HEK293 (cell line): ENCODE results near the gene CTPS1.

Experiments
- CTCF ChIA-PET: fragments of 350-600 bp; formaldehyde crosslinking; extraction: SDS; loops from one replicate; lab custom pipeline; 2021; ENCODE audit warnings: antibody characterized with exemption; lab: Yijun Ruan, JAX
- POLR2A ChIA-PET: fragments of 300-600 bp; formaldehyde crosslinking; extraction: SDS; loops from one replicate; lab custom pipeline; 2020; ENCODE audit warnings: antibody characterized with exemption, inconsistent platforms; lab: Yijun Ruan, JAX
- H3K27ac ChIP-seq: fragments of 200-500 bp; sonication (Bioruptor generic); 2 replicates; pipeline ENCODE4 v1.5.1; 2014; ENCODE audit warnings: low read depth, low read length, control low read depth, inconsistent platforms; ENCODE audit errors: extremely low read depth
- H3K36me3 ChIP-seq, 2 experiments: fragments of 200-500 bp in 1 of 2; sonication (Bioruptor generic) in 1 of 2; 1 replicate in 1 of 2; 2 replicates in 1 of 2; pipeline ENCODE4 v1.5.1; 2014 to 2017; ENCODE audit warnings: inconsistent platforms in 2 of 2, low read length in 2 of 2; ENCODE audit not compliant: control insufficient read depth in 2 of 2, insufficient read depth in 1 of 2
- H3K4me1 ChIP-seq: fragments of 200-500 bp; sonication (Bioruptor generic); 2 replicates; pipeline ENCODE4 v1.5.1; 2014; ENCODE audit warnings: mild to moderate bottlenecking, low read length, inconsistent platforms; ENCODE audit not compliant: control insufficient read depth, insufficient read depth
- H3K4me3 ChIP-seq: 2 replicates; pipeline ENCODE4 v1.5.1; 2011; ENCODE audit warnings: low read depth, mild to moderate bottlenecking, control low read depth, low read length, moderate library complexity
- H3K9me3 ChIP-seq: fragments of 200-500 bp; sonication (Bioruptor generic); 2 replicates; pipeline ENCODE4 v1.5.1; 2014; ENCODE audit warnings: low read depth, low read length, inconsistent platforms; ENCODE audit not compliant: control insufficient read depth, insufficient read depth
- PRDM6 ChIP-seq: fragments of 450-650 bp; formaldehyde crosslinking; IDR thresholded peaks from 2 replicates; pipeline ENCODE4 v1.5.1; 2017; ENCODE audit warnings: missing biosample characterization, missing genetic modification characterization
- REST ChIP-seq: fragments of 450-650 bp; formaldehyde crosslinking; IDR thresholded peaks from 2 replicates; pipeline ENCODE4 v1.5.1; 2016; ENCODE audit warnings: missing biosample characterization, missing genetic modification characterization
- ZBTB11 ChIP-seq: fragments of 450-650 bp; formaldehyde crosslinking; conservative IDR thresholded peaks from 2 replicates; pipeline ENCODE4 v1.5.1; 2016; ENCODE audit warnings: low read depth, missing biosample characterization, missing genetic modification characterization
- ZBTB6 ChIP-seq: fragments of 450-650 bp; formaldehyde crosslinking; IDR thresholded peaks from 2 replicates; pipeline ENCODE4 v1.5.1; 2017; ENCODE audit warnings: missing biosample characterization, missing genetic modification characterization
- ZBTB7A ChIP-seq: fragments of 450-650 bp; formaldehyde crosslinking; IDR thresholded peaks from 2 replicates; pipeline ENCODE4 v1.5.1; 2016; ENCODE audit warnings: low read depth, missing biosample characterization, missing genetic modification characterization
- ZNF133 ChIP-seq: fragments of 450-650 bp; formaldehyde crosslinking; IDR thresholded peaks from 2 replicates; pipeline ENCODE4 v1.5.1; 2016; ENCODE audit warnings: missing biosample characterization, missing genetic modification characterization
- ZNF223 ChIP-seq: fragments of 450-650 bp; formaldehyde crosslinking; IDR thresholded peaks from 2 replicates; pipeline ENCODE4 v1.5.1; 2016; ENCODE audit warnings: missing biosample characterization, missing genetic modification characterization
- ZNF248 ChIP-seq: fragments of 450-650 bp; formaldehyde crosslinking; IDR thresholded peaks from 2 replicates; pipeline ENCODE4 v1.5.1; 2017; ENCODE audit warnings: missing biosample characterization, missing genetic modification characterization
- ZNF311 ChIP-seq: fragments of 450-650 bp; formaldehyde crosslinking; IDR thresholded peaks from 2 replicates; pipeline ENCODE4 v1.5.1; 2017; ENCODE audit warnings: missing biosample characterization, missing genetic modification characterization, borderline replicate concordance
- ZNF394 ChIP-seq: fragments of 450-650 bp; formaldehyde crosslinking; IDR thresholded peaks from 2 replicates; pipeline ENCODE4 v1.5.1; 2016; ENCODE audit warnings: missing biosample characterization, missing genetic modification characterization, mild to moderate bottlenecking, moderate library complexity, borderline replicate concordance
- ZNF449 ChIP-seq: fragments of 450-650 bp; formaldehyde crosslinking; IDR thresholded peaks from 2 replicates; pipeline ENCODE4 v1.5.1; 2017; ENCODE audit warnings: missing biosample characterization, mild to moderate bottlenecking, missing genetic modification characterization, moderate library complexity
- ZNF501 ChIP-seq: fragments of 450-650 bp; formaldehyde crosslinking; IDR thresholded peaks from 2 replicates; pipeline ENCODE4 v1.5.1; 2016; ENCODE audit warnings: missing biosample characterization, missing genetic modification characterization
- ZNF558 ChIP-seq: fragments of 450-650 bp; formaldehyde crosslinking; IDR thresholded peaks from 2 replicates; pipeline ENCODE4 v1.5.1; 2016; ENCODE audit warnings: missing biosample characterization, missing genetic modification characterization
- ZNF585B ChIP-seq: fragments of 450-650 bp; formaldehyde crosslinking; IDR thresholded peaks from 2 replicates; pipeline ENCODE4 v1.5.1; 2016; ENCODE audit warnings: missing biosample characterization, missing genetic modification characterization
- ZNF837 ChIP-seq: fragments of 450-650 bp; formaldehyde crosslinking; IDR thresholded peaks from 2 replicates; pipeline ENCODE4 v1.5.1; 2016; ENCODE audit warnings: missing biosample characterization, missing genetic modification characterization
- TF ChIP-seq, protein P1 (sequence below): fragments of 450-650 bp; formaldehyde crosslinking; optimal IDR thresholded peaks from 2 replicates; pipeline ENCODE3; 2016; ENCODE audit warnings: missing biosample characterization, mild to moderate bottlenecking, missing genetic modification characterization

The CTPS1 gene

DNA sequence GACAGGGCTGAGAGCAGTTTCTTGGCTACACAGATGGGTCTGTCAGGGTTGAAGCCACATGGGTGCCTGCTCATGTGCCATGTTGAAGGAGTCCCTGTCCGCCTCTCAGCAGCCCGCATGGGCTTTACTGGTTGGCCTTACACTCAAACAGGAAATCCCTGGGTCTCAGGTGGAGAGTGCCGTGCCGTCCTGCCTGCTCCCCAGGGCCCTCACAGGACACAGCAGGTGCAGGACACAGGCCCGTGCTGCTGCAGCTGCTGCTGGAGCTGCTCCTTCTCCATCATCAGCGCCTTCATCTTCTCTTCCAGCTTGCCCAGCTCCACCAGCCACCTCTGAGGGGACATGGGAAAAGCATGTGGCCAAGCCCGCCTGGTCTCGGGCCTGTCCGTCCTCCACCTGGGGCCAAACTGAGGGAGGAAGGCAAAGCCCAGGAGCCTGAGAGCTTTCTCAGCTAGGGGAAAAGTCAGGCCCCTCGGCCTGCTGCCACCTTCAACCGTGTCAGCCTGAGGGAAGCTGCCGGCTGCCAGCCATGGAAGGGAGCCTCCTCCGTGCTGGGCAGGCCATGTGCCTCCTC lies 36.5 kb downstream of the CTPS1 start (continued):
- TF ChIP-seq ZBTB6 (tag by site-specific recombination) (no peak), ZNF449 (tag by site-specific recombination) (0 out of 2 replicates have a peak, but pooled peaks have one; percentile 26)

- ChIA-PET CTCF (interaction anchor here (1.1 kb wide), 1 partner anchor 13 kb away, joined by 3 read pairs; no protein-coding TSS in a partner anchor), POLR2A (no interaction called here)
- Histone ChIP-seq H3K4me1 (no peaks in the 10 kb centered on the region), H3K4me3 (no peak overlapping the region), H3K27ac (no peak overlapping the region), H3K9me3 (no peaks in the 10 kb centered on the region), H3K36me3 (peaks cover 11 to 80% of the 10 kb centered on the region in 2 experiments; a peak in 2 of 3 replicates)
- TF ChIP-seq ZNF223 (tag by site-specific recombination) (peak; percentile 68; the same call in 1 of the 2 replicates), ZNF585B (tag by site-specific recombination) (no peak)
Measured at GRCh38 chr1:41017141-41018017, 37.9 kb downstream of the CTPS1 start.

DNA sequence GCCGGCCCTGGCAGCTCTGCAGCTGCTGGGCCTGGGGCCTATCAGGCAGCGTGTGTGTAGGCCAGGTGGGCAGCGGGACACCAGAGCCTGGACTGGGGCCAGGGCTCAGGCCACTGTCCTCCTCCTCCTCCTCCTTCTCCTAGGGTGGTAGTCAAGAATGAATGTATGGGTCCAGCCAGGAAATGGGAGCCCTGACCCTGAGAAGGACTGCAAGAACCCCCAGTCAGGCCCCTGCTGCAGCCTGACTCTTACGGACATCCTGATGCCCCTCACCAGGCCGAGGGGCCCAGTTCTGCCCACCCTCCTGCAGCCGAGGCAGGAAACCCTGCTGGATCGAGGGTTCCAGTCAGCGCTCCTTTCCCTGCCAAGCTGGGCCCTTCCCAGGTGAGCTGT lies 38.5 kb downstream of the CTPS1 start:
- H3K36me3 ChIP-seq: peaks cover 5 to 74% of the 10 kb centered on the region in 2 experiments; a peak in 2 of 3 replicates
- CTCF ChIA-PET: no interaction called here
- H3K4me3 ChIP-seq: no peak overlapping the region
- POLR2A ChIA-PET: no interaction called here
- no peaks in the 10 kb centered on the region for H3K9me3 ChIP-seq
- TF ChIP-seq REST: no peak
- TF ChIP-seq PRDM6 (tag by site-specific recombination): no peak
- TF ChIP-seq ZBTB7A: no peak
- TF ChIP-seq, protein P1, sequence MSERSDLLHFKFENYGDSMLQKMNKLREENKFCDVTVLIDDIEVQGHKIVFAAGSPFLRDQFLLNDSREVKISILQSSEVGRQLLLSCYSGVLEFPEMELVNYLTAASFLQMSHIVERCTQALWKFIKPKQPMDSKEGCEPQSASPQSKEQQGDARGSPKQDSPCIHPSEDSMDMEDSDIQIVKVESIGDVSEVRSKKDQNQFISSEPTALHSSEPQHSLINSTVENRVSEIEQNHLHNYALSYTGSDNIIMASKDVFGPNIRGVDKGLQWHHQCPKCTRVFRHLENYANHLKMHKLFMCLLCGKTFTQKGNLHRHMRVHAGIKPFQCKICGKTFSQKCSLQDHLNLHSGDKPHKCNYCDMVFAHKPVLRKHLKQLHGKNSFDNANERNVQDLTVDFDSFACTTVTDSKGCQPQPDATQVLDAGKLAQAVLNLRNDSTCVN (tag by site-specific recombination): no peak
- TF ChIP-seq ZNF248 (tag by site-specific recombination): no peak
- no peak for TF ChIP-seq ZNF501 (tag by site-specific recombination)
- TF ChIP-seq ZNF558 (tag by site-specific recombination): no peak
- no peak for TF ChIP-seq ZNF394 (tag by site-specific recombination)
- TF ChIP-seq ZBTB11 (tag by site-specific recombination): no peak
- no peak for TF ChIP-seq ZNF837
- TF ChIP-seq ZNF311: no peak
- no peak for TF ChIP-seq ZNF133 (tag by site-specific recombination)
- no peaks in the 10 kb centered on the region for H3K4me1 ChIP-seq
- no peak overlapping the region for H3K27ac ChIP-seq
